ENCODE results near the gene LY6G6F.

LY6G6F gene

GRCh38 chr6:31725502-31726350 is 19.1 kb downstream of the LY6G6F start:
- no peak for DNase-seq

GRCh38 chr6:31727034-31727716 is 20.5 kb downstream of the LY6G6F start:
- DNase-seq = peak; percentile 27

GRCh38 chr6:31727717-31728671 is 21.3 kb downstream of the LY6G6F start:
- no peak for DNase-seq

GRCh38 chr6:31728767-31729514 is 22.3 kb downstream of the LY6G6F start, which contains the start of gene DDAH2:
DDAH2 (minus strand) TSS chr6:31729299; CDS start chr6:31729161, 138 bp downstream.
- no peak for DNase-seq

GRCh38 chr6:31729515-31729978 is 22.9 kb downstream of the LY6G6F start:
- peak; percentile 87 for DNase-seq

GRCh38 chr6:31729979-31730630 is 23.4 kb downstream of the LY6G6F start:
- DNase-seq = peak; percentile 74

GRCh38 chr6:31730631-31731086 is 24.0 kb downstream of the LY6G6F start:
- no peak for DNase-seq

GRCh38 chr6:31732029-31732428 is 25.4 kb downstream of the LY6G6F start:
- no peak for DNase-seq

GRCh38 chr6:31733734-31734133 is 27.1 kb downstream of the LY6G6F start:
- DNase-seq = no peak

GRCh38 chr6:31734247-31734820 is 27.7 kb downstream of the LY6G6F start:
- DNase-seq = no peak

- DNase-seq = peak; percentile 69
Measured at GRCh38 chr6:31734821-31735406, 28.2 kb downstream of the LY6G6F start.

- peak; percentile 91 for DNase-seq
Measured at GRCh38 chr6:31736021-31736767, 29.5 kb downstream of the LY6G6F start, which contains the start of gene CLIC1. CLIC1 (minus strand) TSS chr6:31736530; CDS start chr6:31736300, 230 bp downstream.

GRCh38 chr6:31736768-31737314 is 30.2 kb downstream of the LY6G6F start:
- no peak for DNase-seq

- no peak for DNase-seq
Measured at GRCh38 chr6:31737315-31737990, 30.8 kb downstream of the LY6G6F start.

- DNase-seq = peak; percentile 79
Measured at GRCh38 chr6:31737991-31738979, 31.6 kb downstream of the LY6G6F start.

GRCh38 chr6:31739639-31740396 is 33.2 kb downstream of the LY6G6F start, which contains the start of gene MSH5:
MSH5 (plus strand) TSS chr6:31740005; CDS start chr6:31740467, 462 bp downstream.
- peak; percentile 98 for DNase-seq

All from stimulated activated CD4-positive, alpha-beta T cell treated with anti-CD3 and anti-CD28 coated beads, Interleukin-15, amount 100 ng/mL, for 24 hours (primary cell).